ENCODE data around the gene CACNG5.

- TF ChIP-seq, protein P1, sequence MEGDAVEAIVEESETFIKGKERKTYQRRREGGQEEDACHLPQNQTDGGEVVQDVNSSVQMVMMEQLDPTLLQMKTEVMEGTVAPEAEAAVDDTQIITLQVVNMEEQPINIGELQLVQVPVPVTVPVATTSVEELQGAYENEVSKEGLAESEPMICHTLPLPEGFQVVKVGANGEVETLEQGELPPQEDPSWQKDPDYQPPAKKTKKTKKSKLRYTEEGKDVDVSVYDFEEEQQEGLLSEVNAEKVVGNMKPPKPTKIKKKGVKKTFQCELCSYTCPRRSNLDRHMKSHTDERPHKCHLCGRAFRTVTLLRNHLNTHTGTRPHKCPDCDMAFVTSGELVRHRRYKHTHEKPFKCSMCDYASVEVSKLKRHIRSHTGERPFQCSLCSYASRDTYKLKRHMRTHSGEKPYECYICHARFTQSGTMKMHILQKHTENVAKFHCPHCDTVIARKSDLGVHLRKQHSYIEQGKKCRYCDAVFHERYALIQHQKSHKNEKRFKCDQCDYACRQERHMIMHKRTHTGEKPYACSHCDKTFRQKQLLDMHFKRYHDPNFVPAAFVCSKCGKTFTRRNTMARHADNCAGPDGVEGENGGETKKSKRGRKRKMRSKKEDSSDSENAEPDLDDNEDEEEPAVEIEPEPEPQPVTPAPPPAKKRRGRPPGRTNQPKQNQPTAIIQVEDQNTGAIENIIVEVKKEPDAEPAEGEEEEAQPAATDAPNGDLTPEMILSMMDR (IDR thresholded peaks at IDR 0.05; ENCODE audit: poor library complexity, severe bottlenecking), result no peak
- TF ChIP-seq MXI1 (conservative IDR thresholded peaks at IDR 0.05; ENCODE audit: poor library complexity, severe bottlenecking) (no peak), POLR2AphosphoS5 (IDR thresholded peaks at IDR 0.05) (no peak)
Measured at GRCh38 chr17:66859353-66859752, 24.4 kb downstream of the CACNG5 start.

All from neural cell (in vitro differentiated cells).